DOHH2 (cell line): ENCODE data around the gene MAB21L3.
A peak's percentile ranks its signal among the peaks of the same experiment; 100 is the strongest.

Experiments
- H3F3A ChIP-seq: fragments of 200-600 bp; sonication (generic), shearing (Covaris generic); 2 replicates; pipeline ENCODE4 v1.6.0; 2016; ENCODE audit warnings: antibody characterized with exemption, mild to moderate bottlenecking; ENCODE audit not compliant: control insufficient read depth, insufficient read depth
- H3K27ac ChIP-seq: fragments of 200-600 bp; sonication (generic); 2 replicates; pipeline ENCODE4 v1.5.1; 2014; ENCODE audit warnings: low read depth, mild to moderate bottlenecking, low read length, moderate library complexity
- H3K27me3 ChIP-seq: fragments of 200-600 bp; sonication (generic); 2 replicates; pipeline ENCODE4 v1.6.1; 2014; ENCODE audit warnings: mild to moderate bottlenecking, low read length, mixed read lengths; ENCODE audit not compliant: control insufficient read depth
- H3K36me3 ChIP-seq: fragments of 200-600 bp; sonication (generic); 2 replicates; pipeline ENCODE4 v1.6.1; 2014; ENCODE audit warnings: mild to moderate bottlenecking, low read length, moderate library complexity, mixed read lengths; ENCODE audit not compliant: control insufficient read depth
- H3K4me1 ChIP-seq: fragments of 200-600 bp; sonication (generic); 2 replicates; pipeline ENCODE4 v1.6.1; 2014; ENCODE audit warnings: mild to moderate bottlenecking, low read length, mixed read lengths; ENCODE audit not compliant: control insufficient read depth
- H3K4me2 ChIP-seq: fragments of 200-600 bp; sonication (generic); 2 replicates; pipeline ENCODE4 v1.6.0; 2014; ENCODE audit warnings: mild to moderate bottlenecking, low read length, moderate library complexity
- H3K4me3 ChIP-seq: fragments of 200-600 bp; sonication (generic); 2 replicates; pipeline ENCODE4 v1.5.1; 2014; ENCODE audit warnings: mild to moderate bottlenecking, low read length, mixed read lengths
- H3K79me2 ChIP-seq: fragments of 200-600 bp; sonication (generic); 2 replicates; pipeline ENCODE4 v1.6.1; 2014; ENCODE audit warnings: mild to moderate bottlenecking, low read length, mixed read lengths; ENCODE audit not compliant: control insufficient read depth
- H3K9me2 ChIP-seq: fragments of 200-600 bp; sonication (generic); replicated peaks from 2 replicates; pipeline ENCODE4 v1.6.1; 2014; ENCODE audit warnings: mild to moderate bottlenecking, low read length, mixed read lengths; ENCODE audit not compliant: control insufficient read depth
- H3K9me3 ChIP-seq: fragments of 200-600 bp; sonication (generic); 2 replicates; pipeline ENCODE4 v1.6.1; 2014; ENCODE audit warnings: antibody characterized with exemption, low read length, mixed read lengths; ENCODE audit not compliant: control insufficient read depth, insufficient read depth
- H4K20me1 ChIP-seq: fragments of 200-600 bp; sonication (generic); 2 replicates; pipeline ENCODE4 v1.6.0; 2014; ENCODE audit warnings: low read depth, mild to moderate bottlenecking, antibody characterized with exemption, low read length, moderate library complexity; ENCODE audit not compliant: control insufficient read depth, insufficient read depth
- EZH2phosphoT487 ChIP-seq: fragments of 200-600 bp; sonication (generic); IDR thresholded peaks from 2 replicates; pipeline ENCODE4 v1.6.1; 2017; ENCODE audit warnings: borderline replicate concordance, mild to moderate bottlenecking, antibody characterized with exemption, low read length, moderate library complexity, mixed read lengths
- TF ChIP-seq, protein P1 (sequence below): fragments of 200-600 bp; sonication (generic); IDR thresholded peaks from one replicate; pipeline ENCODE4 v1.5.1; 2014; ENCODE audit warnings: antibody characterized with exemption, mild to moderate bottlenecking, low read depth, low read length; ENCODE audit not compliant: poor library complexity, severe bottlenecking

Gene MAB21L3

DNA sequence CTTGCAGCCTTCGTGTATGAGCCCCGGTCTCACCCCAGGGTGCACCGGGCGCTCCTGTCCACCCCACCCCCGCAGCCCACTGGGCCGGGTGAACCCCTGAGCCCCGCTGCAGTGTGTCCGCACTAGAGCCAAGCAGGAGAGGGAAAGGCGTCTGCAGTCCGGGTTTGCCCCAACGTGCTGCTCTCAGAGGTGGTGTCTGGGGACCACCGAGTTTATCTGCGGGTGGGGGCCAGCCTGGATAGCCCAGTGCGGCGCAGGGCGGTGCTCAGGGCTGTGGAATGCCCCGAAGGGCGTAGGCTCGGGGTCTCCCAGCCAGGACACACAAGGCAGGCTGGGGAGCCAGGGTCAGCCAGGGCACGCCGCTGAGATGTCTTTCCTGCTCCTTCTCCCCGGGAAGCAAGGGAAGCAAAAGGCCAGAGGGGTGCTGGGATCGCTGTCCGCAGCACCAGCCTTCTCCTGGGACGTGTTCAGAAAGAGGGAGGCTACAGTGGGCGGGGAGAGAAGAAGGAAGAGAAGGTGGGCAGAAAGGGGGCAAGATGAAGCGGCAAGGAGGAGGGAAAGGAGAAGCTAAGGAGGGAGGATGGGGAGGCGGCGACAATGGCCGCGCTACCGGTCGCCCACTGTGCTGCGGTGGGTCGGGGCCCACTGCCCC is 56.6 kb downstream of the MAB21L3 start:
- TF ChIP-seq EZH2phosphoT487: no peak
- TF ChIP-seq, protein P1, sequence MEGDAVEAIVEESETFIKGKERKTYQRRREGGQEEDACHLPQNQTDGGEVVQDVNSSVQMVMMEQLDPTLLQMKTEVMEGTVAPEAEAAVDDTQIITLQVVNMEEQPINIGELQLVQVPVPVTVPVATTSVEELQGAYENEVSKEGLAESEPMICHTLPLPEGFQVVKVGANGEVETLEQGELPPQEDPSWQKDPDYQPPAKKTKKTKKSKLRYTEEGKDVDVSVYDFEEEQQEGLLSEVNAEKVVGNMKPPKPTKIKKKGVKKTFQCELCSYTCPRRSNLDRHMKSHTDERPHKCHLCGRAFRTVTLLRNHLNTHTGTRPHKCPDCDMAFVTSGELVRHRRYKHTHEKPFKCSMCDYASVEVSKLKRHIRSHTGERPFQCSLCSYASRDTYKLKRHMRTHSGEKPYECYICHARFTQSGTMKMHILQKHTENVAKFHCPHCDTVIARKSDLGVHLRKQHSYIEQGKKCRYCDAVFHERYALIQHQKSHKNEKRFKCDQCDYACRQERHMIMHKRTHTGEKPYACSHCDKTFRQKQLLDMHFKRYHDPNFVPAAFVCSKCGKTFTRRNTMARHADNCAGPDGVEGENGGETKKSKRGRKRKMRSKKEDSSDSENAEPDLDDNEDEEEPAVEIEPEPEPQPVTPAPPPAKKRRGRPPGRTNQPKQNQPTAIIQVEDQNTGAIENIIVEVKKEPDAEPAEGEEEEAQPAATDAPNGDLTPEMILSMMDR: no peak
- Histone ChIP-seq H3K9me3 (no peaks in the 10 kb centered on the region), H3K79me2 (no peaks in the 10 kb centered on the region), H3K4me2 (peak overlapping the region; percentile 68), H3K4me3 (peak overlapping the region; percentile 73), H3K27ac (no peak overlapping the region), H3K4me1 (peaks cover 18% of the 10 kb centered on the region), H3F3A (no peaks in the 10 kb centered on the region), H4K20me1 (no peaks in the 10 kb centered on the region), H3K9me2 (no peaks in the 10 kb centered on the region), H3K36me3 (no peaks in the 10 kb centered on the region), H3K27me3 (no peaks in the 10 kb centered on the region)

DNA sequence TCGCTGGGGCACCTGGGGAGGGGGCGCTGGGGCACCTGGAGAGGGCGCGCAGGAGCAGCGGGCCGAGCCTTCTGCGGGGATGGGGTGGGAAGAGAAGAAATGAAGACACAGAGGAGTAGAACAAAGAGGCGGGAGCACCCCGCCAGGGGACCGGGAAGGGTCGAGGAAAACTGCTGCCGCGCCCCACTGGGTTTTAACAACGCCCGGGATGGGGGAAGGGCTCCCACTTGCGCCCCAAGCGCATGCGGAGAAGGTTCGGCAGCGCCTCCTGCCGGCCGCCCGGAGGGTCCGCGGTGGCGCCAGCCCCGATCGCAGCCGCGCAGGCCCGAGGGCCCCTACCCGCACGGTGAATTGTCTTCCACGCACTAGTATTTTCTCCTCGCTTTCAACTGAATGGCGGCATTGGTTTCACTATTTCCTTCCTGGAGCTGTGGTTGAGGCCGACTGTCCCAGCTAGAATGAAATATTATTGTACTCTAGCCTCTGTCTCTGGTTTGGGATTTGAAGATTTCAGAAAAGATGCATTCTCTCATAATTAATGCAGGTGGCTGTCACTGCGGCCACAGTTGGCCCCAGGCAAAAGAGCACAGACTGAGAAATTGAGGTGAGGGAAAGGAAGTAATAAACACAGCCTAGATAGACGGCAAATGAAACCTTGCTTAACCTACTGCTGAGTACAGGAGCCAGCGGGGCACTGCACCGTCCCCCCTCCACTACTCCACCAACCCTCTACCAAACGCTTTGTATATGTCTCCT is 57.3 kb downstream of the MAB21L3 start:
- Histone ChIP-seq H3K9me2 (no peaks in the 10 kb centered on the region), H3K4me2 (peak overlapping the region; percentile 68), H3K4me3 (peak overlapping the region; percentile 73), H3K27ac (no peak overlapping the region), H3K9me3 (no peaks in the 10 kb centered on the region), H3K79me2 (no peaks in the 10 kb centered on the region), H3F3A (no peaks in the 10 kb centered on the region), H3K4me1 (peaks cover 18% of the 10 kb centered on the region), H4K20me1 (no peaks in the 10 kb centered on the region), H3K36me3 (no peaks in the 10 kb centered on the region), H3K27me3 (no peaks in the 10 kb centered on the region)
- TF ChIP-seq EZH2phosphoT487: no peak
- TF ChIP-seq, protein P1: peak; percentile 87

DNA sequence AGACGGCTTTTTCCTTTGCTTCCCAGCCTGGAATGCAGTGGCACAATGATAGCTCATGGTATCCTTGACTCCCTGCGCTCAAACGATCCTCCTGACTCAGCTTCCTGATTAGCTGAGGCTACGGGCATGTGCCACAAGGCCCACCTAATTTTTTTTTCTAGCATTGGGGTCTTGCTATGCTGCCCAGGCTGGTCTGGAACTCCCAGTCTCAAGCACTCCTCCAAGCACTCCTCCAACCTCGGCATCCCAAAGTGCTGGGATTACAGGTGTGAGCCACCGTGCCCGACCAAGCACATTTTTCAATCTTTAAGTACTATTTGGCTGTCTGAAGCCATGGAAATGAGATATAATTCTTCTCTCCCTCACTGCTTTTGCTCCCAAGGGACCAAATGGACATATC is 58.7 kb downstream of the MAB21L3 start:
- Histone ChIP-seq H3K27ac (no peak overlapping the region), H3K9me3 (no peaks in the 10 kb centered on the region), H3K4me2 (no peak overlapping the region), H3K4me3 (no peak overlapping the region), H3K79me2 (no peaks in the 10 kb centered on the region), H3K9me2 (no peaks in the 10 kb centered on the region), H3K4me1 (peaks cover 17% of the 10 kb centered on the region), H4K20me1 (no peaks in the 10 kb centered on the region), H3F3A (no peaks in the 10 kb centered on the region), H3K36me3 (no peaks in the 10 kb centered on the region), H3K27me3 (no peaks in the 10 kb centered on the region)
- TF ChIP-seq EZH2phosphoT487: no peak
- TF ChIP-seq, protein P1: no peak
